Tibial nerve (tissue), 4 donors: ENCODE measurements around the gene SCUBE2.

Source experiments
- CTCF ChIP-seq, 5 experiments: fragments of 200-600 bp in 3 of 5; fragments of 450-650 bp in 2 of 5; sonication (generic) in 3 of 5; IDR thresholded peaks; one replicate each; pipeline ENCODE4 v1.5.1; 2016 to 2019; ENCODE audit warnings: antibody characterized with exemption in 5 of 5, mild to moderate bottlenecking in 3 of 5, moderate library complexity in 2 of 5
- EP300 ChIP-seq, 2 donors: sonication (generic); formaldehyde crosslinking; IDR thresholded peaks; one replicate each; pipeline ENCODE4 v1.6.1; 2017; ENCODE audit warnings: antibody characterized with exemption in 2 of 2, mild to moderate bottlenecking in 1 of 2
- POLR2A ChIP-seq, 2 donors: fragments of 450-650 bp; IDR thresholded peaks; one replicate each; pipeline ENCODE4 v1.6.1; 2017; ENCODE audit warnings: antibody characterized with exemption in 2 of 2, mild to moderate bottlenecking in 2 of 2, moderate library complexity in 2 of 2

GRCh38 chr11:9103542-9104276 is 12.3 kb upstream of the SCUBE2 start:
- TF ChIP-seq EP300 (IDR thresholded peaks at IDR 0.05) (no peak), CTCF (IDR thresholded peaks at IDR 0.05) (no peak), POLR2A (IDR thresholded peaks at IDR 0.05) (no peak)
